Spleen (tissue), 11 donors: ENCODE data around the gene IVL. TPM values are rescaled to one million over a fixed set of nuclear protein-coding genes. Genes with fewer than 3 reads are reported as not detected.

Experiments used
- DNase-seq: peaks from one replicate; pipeline ENCODE4 v3.0.0-alpha.2; 2020
- H3K27ac ChIP-seq, 8 donors: fragments of 200-600 bp; sonication (generic) in 7 of 8; 1 replicate in 4 of 8; 2 replicates in 4 of 8; pipeline versions ENCODE4 v1.5.0 to v1.8.0; 2016 to 2021; ENCODE audit warnings: inconsistent platforms in 4 of 8, mild to moderate bottlenecking in 4 of 8, moderate library complexity in 1 of 8
- H3K27me3 ChIP-seq, 7 donors: fragments of 200-600 bp; sonication (generic) in 6 of 7; replicated peaks in 1 of 7; 1 replicate in 4 of 7; 2 replicates in 3 of 7; pipeline versions ENCODE4 v1.5.0 to v1.8.0; 2016 to 2021; ENCODE audit warnings: inconsistent platforms in 3 of 7, mild to moderate bottlenecking in 1 of 7
- H3K36me3 ChIP-seq, 6 donors: fragments of 200-600 bp; sonication (generic) in 5 of 6; 1 replicate in 4 of 6; 2 replicates in 2 of 6; pipeline versions ENCODE4 v1.5.0 to v1.8.0; 2016 to 2021; ENCODE audit warnings: inconsistent platforms in 2 of 6
- H3K4me1 ChIP-seq, 6 donors: fragments of 200-600 bp; sonication (generic) in 5 of 6; 1 replicate in 3 of 6; 2 replicates in 3 of 6; pipeline versions ENCODE4 v1.5.0 to v1.8.0; 2016 to 2021; ENCODE audit warnings: inconsistent platforms in 3 of 6
- H3K4me3 ChIP-seq, 8 donors: fragments of 200-600 bp; sonication (generic) in 7 of 8; 1 replicate in 4 of 8; 2 replicates in 4 of 8; pipeline versions ENCODE4 v1.5.0 to v1.8.0; 2016 to 2021; ENCODE audit warnings: inconsistent platforms in 4 of 8, mild to moderate bottlenecking in 4 of 8, moderate library complexity in 2 of 8
- H3K9me3 ChIP-seq, 8 donors: fragments of 200-600 bp; sonication (generic) in 7 of 8; 1 replicate in 4 of 8; 2 replicates in 4 of 8; pipeline versions ENCODE4 v1.5.0 to v1.8.0; 2016 to 2021; ENCODE audit warnings: inconsistent platforms in 4 of 8
- POLR2A ChIP-seq, 3 donors: fragments of 450-650 bp; IDR thresholded peaks; one replicate each; pipeline ENCODE4 v1.5.1; 2017; ENCODE audit warnings: antibody characterized with exemption in 3 of 3, mild to moderate bottlenecking in 1 of 3
- POLR2AphosphoS5 ChIP-seq, 3 donors: sonication (generic); formaldehyde crosslinking; IDR thresholded peaks; one replicate each; pipeline ENCODE4 v1.5.1; 2017; ENCODE audit warnings: antibody characterized with exemption in 3 of 3
- WGBS, 5 donors: extraction: QIAGEN DNeasy Blood & Tissue Kit in 3 of 5; methylation state at CpG; one replicate each; pipeline versions ENCODE4 v1.1.5 to v1.1.7; 2013 to 2018; 5-methylcytosine and 5-hydroxymethylcytosine counted together
- intact Hi-C: fragments of 100-400 bp; cut with DNase I; formaldehyde crosslinking; loops from one replicate; pipeline ENCODE4 v1.15.0; 2023; ENCODE audit warnings: low total_unique reads
- polyA plus RNA-seq, 3 donors: library from polyadenylated mRNA; stranded (reverse); fragments of 200-250 nt; gene quantifications; one replicate each; pipeline ENCODE4 v1.2.1, GENCODE V29; 2013
- total RNA-seq, 7 donors: library from RNA; depleted of rRNA in 3 of 7; stranded (reverse); fragments of >200 nt in 3 of 7; fragmentation: NEBNext Ultra II Directional in 4 of 7; extraction: Animal tissue kit (Norgen Biotek cat#: 25700) in 4 of 7; gene quantifications; one replicate each; pipeline versions ENCODE4 v1.1.0 to v1.2.1, GENCODE V29; 2016 to 2021
- TF ChIP-seq, protein P1 (sequence below), 11 experiments: fragments of 200-600 bp in 7 of 11; fragments of 450-650 bp in 4 of 11; sonication (generic) in 4 of 11; IDR thresholded peaks in 8 of 11; conservative IDR thresholded peaks in 3 of 11; 1 replicate in 7 of 11; 2 replicates in 4 of 11; pipeline versions ENCODE4 v1.4.0 to v1.8.0; 2016 to 2021; ENCODE audit warnings: antibody characterized with exemption in 11 of 11, inconsistent platforms in 4 of 11, mild to moderate bottlenecking in 1 of 11
- donor health status: healthy with polysubstance abuse.
- donor health status: DM: no; HTN: no; CAD: no; lungs with moderate emphysema.
- donor health status: DM: no; HTN: no; CAD: no.
- donor health status: Bipolar disorder and iron deficiency.
- donor health status: healthy.
- donor health status: DM: no; HTN: no; CAD: no.
- donor health status: DM: yes; HTN: yes; CAD: no.

IVL gene
- total and polyA plus RNA-seq, 10 donors: 0.04 to 0.05 TPM; not detected in 8

- no peaks in the 10 kb centered on the region for H3K36me3 ChIP-seq
- no peak for DNase-seq
- no peaks in the 10 kb centered on the region for H3K9me3 ChIP-seq
- TF ChIP-seq, protein P1, sequence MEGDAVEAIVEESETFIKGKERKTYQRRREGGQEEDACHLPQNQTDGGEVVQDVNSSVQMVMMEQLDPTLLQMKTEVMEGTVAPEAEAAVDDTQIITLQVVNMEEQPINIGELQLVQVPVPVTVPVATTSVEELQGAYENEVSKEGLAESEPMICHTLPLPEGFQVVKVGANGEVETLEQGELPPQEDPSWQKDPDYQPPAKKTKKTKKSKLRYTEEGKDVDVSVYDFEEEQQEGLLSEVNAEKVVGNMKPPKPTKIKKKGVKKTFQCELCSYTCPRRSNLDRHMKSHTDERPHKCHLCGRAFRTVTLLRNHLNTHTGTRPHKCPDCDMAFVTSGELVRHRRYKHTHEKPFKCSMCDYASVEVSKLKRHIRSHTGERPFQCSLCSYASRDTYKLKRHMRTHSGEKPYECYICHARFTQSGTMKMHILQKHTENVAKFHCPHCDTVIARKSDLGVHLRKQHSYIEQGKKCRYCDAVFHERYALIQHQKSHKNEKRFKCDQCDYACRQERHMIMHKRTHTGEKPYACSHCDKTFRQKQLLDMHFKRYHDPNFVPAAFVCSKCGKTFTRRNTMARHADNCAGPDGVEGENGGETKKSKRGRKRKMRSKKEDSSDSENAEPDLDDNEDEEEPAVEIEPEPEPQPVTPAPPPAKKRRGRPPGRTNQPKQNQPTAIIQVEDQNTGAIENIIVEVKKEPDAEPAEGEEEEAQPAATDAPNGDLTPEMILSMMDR (IDR thresholded peaks at IDR 0.05 in 8 of 11, conservative IDR thresholded peaks at IDR 0.05 in 3 of 11): no peak
- TF ChIP-seq POLR2AphosphoS5 (IDR thresholded peaks at IDR 0.05): no peak
- no peak for TF ChIP-seq POLR2A (IDR thresholded peaks at IDR 0.05)
- intact Hi-C loops: no loop called here
- H3K4me1 ChIP-seq: no peaks in the 10 kb centered on the region
- H3K27ac ChIP-seq: no peak overlapping the region
- H3K27me3 ChIP-seq: no peaks in the 10 kb centered on the region
- H3K4me3 ChIP-seq: no peak overlapping the region
Observed at GRCh38 chr1:152884085-152884484, 24.3 kb upstream of the IVL start.

- Histone ChIP-seq H3K9me3 (no peaks in the 10 kb centered on the region), H3K27me3 (no peaks in the 10 kb centered on the region), H3K4me3 (no peak overlapping the region), H3K27ac (no peak overlapping the region), H3K36me3 (no peaks in the 10 kb centered on the region), H3K4me1 (no peaks in the 10 kb centered on the region)
- 96 to 100% (median 100%) methylated on average over 1 of the region's 1 CpG for WGBS, 5 donors
- no peak for TF ChIP-seq POLR2A (IDR thresholded peaks at IDR 0.05)
- TF ChIP-seq, protein P1 (IDR thresholded peaks at IDR 0.05 in 8 of 11, conservative IDR thresholded peaks at IDR 0.05 in 3 of 11): no peak
- TF ChIP-seq POLR2AphosphoS5 (IDR thresholded peaks at IDR 0.05): no peak
- intact Hi-C loops: no loop called here
- no peak for DNase-seq
Observed at GRCh38 chr1:152884506-152884905, 23.8 kb upstream of the IVL start.

DNA sequence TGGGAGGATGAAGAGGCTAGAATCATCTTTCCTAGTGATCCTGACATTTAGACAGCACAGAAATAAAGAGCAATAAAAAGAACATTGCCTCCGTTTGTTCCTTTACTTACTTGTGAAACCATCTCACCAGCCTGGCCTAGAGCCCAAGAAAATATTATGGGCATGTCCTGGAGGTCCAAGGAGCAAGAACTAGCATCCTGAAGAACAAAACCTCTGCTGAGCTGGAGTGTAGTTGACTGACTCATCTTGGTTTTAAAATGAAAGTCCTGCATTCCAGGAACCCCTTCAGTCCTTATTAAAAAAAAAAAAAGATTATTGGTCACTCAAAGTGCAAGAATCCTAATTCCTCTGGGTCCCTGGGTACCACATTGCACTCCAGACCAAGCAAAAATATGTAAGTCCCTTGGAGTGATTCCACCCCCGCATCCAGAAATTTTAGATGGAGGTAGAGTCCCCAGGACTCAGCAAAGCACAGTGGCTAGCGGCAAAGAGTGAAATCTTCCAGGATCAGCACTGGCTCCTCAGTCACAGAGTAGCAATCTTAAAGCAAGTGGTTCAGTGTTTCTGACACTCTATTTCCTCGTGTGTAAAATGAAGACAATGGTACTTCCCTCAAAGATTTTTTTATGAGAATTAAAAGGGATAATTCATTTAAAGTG lies 23.3 kb upstream of the IVL start:
- Histone ChIP-seq H3K27me3 (no peaks in the 10 kb centered on the region), H3K4me3 (no peak overlapping the region), H3K9me3 (no peaks in the 10 kb centered on the region), H3K36me3 (no peaks in the 10 kb centered on the region), H3K27ac (no peak overlapping the region), H3K4me1 (no peaks in the 10 kb centered on the region)
- 61 to 76% (median 68%) methylated on average over 4 of the region's 4 CpGs for WGBS, 5 donors
- intact Hi-C loops: no loop called here
- DNase-seq: no peak
- TF ChIP-seq POLR2AphosphoS5 (IDR thresholded peaks at IDR 0.05): no peak
- no peak for TF ChIP-seq POLR2A (IDR thresholded peaks at IDR 0.05)
- TF ChIP-seq, protein P1 (IDR thresholded peaks at IDR 0.05 in 8 of 11, conservative IDR thresholded peaks at IDR 0.05 in 3 of 11): no peak

DNA sequence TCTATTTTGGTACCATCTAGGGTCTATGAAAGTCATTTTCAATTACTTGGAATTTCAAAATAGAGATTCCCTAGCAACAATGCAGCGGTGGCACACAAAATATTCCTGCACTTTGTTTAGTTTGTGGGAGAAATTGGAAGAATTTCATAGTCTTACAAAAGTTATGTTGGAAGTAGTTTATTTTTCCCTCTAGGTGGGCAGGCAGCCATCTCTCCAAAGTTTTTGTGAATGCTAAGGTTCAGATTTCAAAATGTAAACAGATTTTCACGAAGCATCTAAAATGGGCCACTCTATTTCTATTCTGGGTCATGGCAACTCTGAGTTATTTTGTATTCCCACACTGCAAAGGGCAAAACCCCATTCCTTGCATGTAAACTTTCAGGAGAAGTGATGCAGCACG lies 22.3 kb upstream of the IVL start:
- no peak overlapping the region for H3K4me3 ChIP-seq
- no peaks in the 10 kb centered on the region for H3K9me3 ChIP-seq
- H3K27me3 ChIP-seq: peaks cover 0 to 3% (median 0%) of the 10 kb centered on the region in 7 donors
- TF ChIP-seq POLR2AphosphoS5 (IDR thresholded peaks at IDR 0.05) (no peak), POLR2A (IDR thresholded peaks at IDR 0.05) (no peak)
- TF ChIP-seq, protein P1 (IDR thresholded peaks at IDR 0.05 in 8 of 11, conservative IDR thresholded peaks at IDR 0.05 in 3 of 11): no peak
- intact Hi-C loops: no loop called here
- no peaks in the 10 kb centered on the region for H3K4me1 ChIP-seq
- 52 to 68% (median 67%) methylated on average over 3 of the region's 3 CpGs for WGBS, 5 donors
- DNase-seq: no peak
- no peak overlapping the region for H3K27ac ChIP-seq
- no peaks in the 10 kb centered on the region for H3K36me3 ChIP-seq
